Measurements from ENCODE around the gene MADD.

Gene MADD

DNA sequence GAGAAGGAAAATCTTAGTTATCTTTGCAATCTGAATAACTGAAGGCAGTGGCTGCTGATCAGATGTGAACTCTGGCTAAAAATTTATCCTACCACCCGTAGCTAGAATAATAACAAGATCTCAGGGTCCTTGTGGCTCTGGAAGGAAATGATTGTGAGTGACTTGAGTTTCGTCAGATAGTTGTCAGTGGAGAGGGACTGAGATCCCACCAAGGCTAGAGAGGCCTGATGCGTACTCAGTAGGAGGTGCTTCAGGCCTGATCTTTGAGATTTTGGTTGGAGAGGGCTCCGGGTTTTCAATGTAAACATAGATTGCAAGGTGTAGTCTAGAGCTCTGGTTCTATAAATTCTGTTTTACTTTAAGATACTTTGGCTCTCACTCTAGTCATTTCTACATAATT, 1.4 kb downstream of the MADD start:
- peak overlapping the region; percentile 81; the same call in 1 of the 2 replicates for H3K4me3 ChIP-seq (ENCODE audit: control insufficient read depth, low read depth, low read length)
- no peak for TF ChIP-seq CTCF (IDR thresholded peaks at IDR 0.05; ENCODE audit: control insufficient read depth, insufficient read depth, low read depth, low read length, missing control alignments)
- DNase-seq (ENCODE audit: low read depth), result no peak

- DNase-seq (ENCODE audit: low read depth), result no peak
- no peak overlapping the region for H3K4me3 ChIP-seq (ENCODE audit: control insufficient read depth, low read depth, low read length)
- no peak for TF ChIP-seq CTCF (IDR thresholded peaks at IDR 0.05; ENCODE audit: control insufficient read depth, insufficient read depth, low read depth, low read length, missing control alignments)
Measured at GRCh38 chr11:47271961-47272661, 2.2 kb downstream of the MADD start.

DNA sequence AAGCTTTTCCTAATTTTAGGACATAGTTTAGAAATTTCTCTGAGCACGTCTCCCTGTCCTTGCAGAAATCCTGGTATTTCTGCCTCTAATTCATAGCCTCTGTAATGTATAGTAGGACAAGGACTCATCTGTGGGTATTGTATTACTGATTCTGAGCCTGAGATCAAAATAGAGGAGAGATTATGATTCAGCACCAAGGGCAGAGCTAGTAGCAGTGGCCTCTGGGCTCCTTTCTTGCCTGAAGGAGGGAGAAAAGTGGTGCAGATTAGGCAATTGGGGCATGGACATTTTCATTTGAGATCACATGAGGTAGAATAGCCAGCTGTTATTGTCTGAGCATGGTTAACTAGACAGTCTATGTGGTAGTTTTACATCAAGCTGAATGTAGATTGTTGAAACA, 2.8 kb downstream of the MADD start:
- no peak for DNase-seq (ENCODE audit: low read depth)
- no peak for TF ChIP-seq CTCF (IDR thresholded peaks at IDR 0.05; ENCODE audit: control insufficient read depth, insufficient read depth, low read depth, low read length, missing control alignments)

DNA sequence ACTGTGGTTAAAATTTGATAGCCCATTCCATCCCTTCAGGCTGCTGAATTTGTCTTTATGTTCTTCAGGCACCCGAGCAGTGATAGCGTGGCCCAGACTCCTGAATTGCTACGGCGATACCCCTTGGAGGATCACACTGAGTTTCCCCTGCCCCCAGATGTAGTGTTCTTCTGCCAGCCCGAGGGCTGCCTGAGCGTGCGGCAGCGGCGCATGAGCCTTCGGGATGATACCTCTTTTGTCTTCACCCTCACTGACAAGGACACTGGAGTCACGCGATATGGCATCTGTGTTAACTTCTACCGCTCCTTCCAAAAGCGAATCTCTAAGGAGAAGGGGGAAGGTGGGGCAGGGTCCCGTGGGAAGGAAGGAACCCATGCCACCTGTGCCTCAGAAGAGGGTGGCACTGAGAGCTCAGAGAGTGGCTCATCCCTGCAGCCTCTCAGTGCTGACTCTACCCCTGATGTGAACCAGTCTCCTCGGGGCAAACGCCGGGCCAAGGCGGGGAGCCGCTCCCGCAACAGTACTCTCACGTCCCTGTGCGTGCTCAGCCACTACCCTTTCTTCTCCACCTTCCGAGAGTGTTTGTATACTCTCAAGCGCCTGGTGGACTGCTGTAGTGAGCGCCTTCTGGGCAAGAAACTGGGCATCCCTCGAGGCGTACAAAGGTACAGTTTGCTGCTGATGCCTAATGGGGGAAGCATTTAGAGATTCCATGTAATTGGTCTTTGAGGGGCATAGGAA, 4.7 kb downstream of the MADD start:
- no peak for TF ChIP-seq CTCF (IDR thresholded peaks at IDR 0.05; ENCODE audit: control insufficient read depth, insufficient read depth, low read depth, low read length, missing control alignments)
- DNase-seq (ENCODE audit: low read depth), result no peak
- H3K4me3 ChIP-seq (ENCODE audit: control insufficient read depth, low read depth, low read length), result no peak overlapping the region

More for the DNA sequence above, 2.8 kb downstream of the MADD start:
- no peak overlapping the region for H3K4me3 ChIP-seq (ENCODE audit: control insufficient read depth, low read depth, low read length)

DNA sequence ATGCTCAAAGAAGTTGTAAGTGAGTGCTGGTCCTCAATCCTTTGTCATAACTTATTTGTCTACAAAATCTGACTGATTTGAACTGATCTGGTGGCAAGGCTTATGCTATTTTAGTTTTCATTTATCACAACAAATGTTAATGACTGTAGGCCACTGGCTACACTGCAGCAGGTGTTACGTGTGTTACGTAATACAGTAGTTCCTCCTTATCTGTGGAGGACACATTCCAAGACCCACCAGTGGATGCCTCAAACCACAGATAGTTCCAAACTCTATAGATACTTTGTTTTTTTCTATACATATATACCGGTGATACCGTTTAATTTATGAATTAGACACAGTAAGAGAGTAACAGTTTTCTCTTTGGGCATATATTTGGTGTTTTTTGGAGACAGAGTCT, 7.0 kb downstream of the MADD start:
- DNase-seq (ENCODE audit: low read depth), result no peak
- H3K4me3 ChIP-seq (ENCODE audit: control insufficient read depth, low read depth, low read length), result no peak overlapping the region
- no peak for TF ChIP-seq CTCF (IDR thresholded peaks at IDR 0.05; ENCODE audit: control insufficient read depth, insufficient read depth, low read depth, low read length, missing control alignments)

- no peak overlapping the region for H3K4me3 ChIP-seq (ENCODE audit: control insufficient read depth, low read depth, low read length)
- no peak for DNase-seq (ENCODE audit: low read depth)
- no peak for TF ChIP-seq CTCF (IDR thresholded peaks at IDR 0.05; ENCODE audit: control insufficient read depth, insufficient read depth, low read depth, low read length, missing control alignments)
Measured at GRCh38 chr11:47278058-47278457, 8.1 kb downstream of the MADD start.
